A549 treated with GW870086 at 1 μM for 4 hours (cell line): Measurements from ENCODE around the gene RXFP3. TPM values are rescaled to one million over a fixed set of nuclear protein-coding genes. Genes with fewer than 3 reads are reported as not detected.

ENCODE experiments used
- total RNA-seq: library from RNA; stranded (reverse); fragments of 200-300 nt; extraction: Qiagen RNA extraction; gene quantifications from 5 replicates; pipeline ENCODE4 v1.2.3, GENCODE V29; 2022; ENCODE audit warnings: low read depth

Gene RXFP3, protein sequence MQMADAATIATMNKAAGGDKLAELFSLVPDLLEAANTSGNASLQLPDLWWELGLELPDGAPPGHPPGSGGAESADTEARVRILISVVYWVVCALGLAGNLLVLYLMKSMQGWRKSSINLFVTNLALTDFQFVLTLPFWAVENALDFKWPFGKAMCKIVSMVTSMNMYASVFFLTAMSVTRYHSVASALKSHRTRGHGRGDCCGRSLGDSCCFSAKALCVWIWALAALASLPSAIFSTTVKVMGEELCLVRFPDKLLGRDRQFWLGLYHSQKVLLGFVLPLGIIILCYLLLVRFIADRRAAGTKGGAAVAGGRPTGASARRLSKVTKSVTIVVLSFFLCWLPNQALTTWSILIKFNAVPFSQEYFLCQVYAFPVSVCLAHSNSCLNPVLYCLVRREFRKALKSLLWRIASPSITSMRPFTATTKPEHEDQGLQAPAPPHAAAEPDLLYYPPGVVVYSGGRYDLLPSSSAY
- total RNA-seq, result not detected in 5 replicates

DNA sequence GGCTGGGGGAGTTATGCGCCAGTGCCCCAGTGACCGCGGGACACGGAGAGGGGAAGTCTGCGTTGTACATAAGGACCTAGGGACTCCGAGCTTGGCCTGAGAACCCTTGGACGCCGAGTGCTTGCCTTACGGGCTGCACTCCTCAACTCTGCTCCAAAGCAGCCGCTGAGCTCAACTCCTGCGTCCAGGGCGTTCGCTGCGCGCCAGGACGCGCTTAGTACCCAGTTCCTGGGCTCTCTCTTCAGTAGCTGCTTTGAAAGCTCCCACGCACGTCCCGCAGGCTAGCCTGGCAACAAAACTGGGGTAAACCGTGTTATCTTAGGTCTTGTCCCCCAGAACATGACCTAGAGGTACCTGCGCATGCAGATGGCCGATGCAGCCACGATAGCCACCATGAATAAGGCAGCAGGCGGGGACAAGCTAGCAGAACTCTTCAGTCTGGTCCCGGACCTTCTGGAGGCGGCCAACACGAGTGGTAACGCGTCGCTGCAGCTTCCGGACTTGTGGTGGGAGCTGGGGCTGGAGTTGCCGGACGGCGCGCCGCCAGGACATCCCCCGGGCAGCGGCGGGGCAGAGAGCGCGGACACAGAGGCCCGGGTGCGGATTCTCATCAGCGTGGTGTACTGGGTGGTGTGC lies at the start of gene RXFP3:
Gene RXFP3, plus strand, starts transcription at position 6 of the 636 bp plus-strand sequence. Its CDS starts 355 bp downstream, at position 361.

DNA sequence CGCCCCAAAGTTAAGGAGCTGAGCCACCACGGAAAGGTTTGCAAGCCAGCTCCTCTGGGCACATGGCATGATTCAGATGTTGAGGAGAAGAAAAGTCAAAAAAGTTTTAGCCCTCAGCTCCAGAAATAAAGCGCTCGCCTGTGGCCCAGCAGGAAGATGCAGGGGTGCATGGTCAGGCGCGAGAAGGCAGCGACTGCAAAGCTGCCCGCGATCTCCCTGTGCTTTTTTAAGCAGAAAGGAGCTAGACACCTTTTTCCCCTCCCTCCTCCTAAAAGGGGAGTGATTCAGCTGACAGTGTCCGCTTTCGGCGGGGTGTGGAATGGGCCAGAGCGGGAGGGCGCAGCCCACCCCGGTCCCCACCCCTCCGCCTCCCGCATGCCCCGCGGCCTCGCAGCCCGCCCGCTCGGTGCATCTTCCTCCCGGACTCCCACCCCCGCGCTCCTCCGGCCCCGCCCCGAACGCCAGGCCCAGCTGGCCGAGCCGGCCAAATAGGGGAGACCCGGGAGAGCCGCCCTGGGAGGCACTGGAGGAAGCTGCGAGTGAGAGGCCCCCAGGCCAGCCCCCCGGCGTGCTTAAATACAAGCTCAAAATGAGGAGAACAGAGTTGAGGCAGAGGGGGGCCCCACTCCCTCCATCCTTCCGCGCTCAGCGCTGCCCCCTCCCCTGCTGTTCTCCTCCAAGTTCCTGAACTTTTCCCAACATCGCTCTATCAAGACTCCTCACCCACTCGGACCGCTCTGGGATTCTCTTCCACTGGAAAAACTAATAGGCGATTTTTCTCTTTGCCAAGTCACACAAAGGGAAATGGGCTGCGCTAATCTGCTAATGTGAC lies 44.2 kb upstream of the RXFP3 start, which contains the start of gene ADAMTS12:
Gene ADAMTS12, minus strand, starts transcription at position 203 of the 832 bp plus-strand sequence. Its CDS starts 134 bp downstream, at position 69.

DNA sequence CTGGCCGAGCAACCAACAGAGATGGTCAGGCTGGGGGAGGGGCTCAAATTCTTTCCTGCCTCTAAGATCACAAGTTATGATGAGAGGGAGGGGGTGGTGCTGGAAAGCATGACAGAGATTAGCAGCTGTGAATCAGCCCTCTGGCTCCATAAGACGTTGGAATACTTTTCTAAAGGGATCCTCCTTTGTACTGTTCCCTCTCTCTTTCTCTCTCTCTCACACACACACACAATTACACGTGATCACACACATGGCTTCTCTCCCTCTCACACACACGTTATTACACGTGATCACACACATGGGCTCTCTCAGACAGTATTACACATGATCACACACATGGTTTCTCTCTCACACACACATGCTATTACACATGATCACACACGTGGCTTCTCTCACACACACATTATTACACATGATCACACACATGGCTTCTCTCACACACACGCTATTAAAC lies 48.5 kb downstream of the RXFP3 start, which contains the start of gene SLC45A2:
Gene SLC45A2, minus strand, starts transcription at position 23 of the 454 bp plus-strand sequence. CDS start 110 bp downstream, outside the sequence.

Other genes starting within 250 kb of the RXFP3 start
- 6.6 to 9.2 TPM (median 7.6 TPM) in 5 replicates for gene ADAMTS12, start 44.4 kb upstream of the RXFP3 start, total RNA-seq
- gene SLC45A2, start 48.3 kb downstream of the RXFP3 start, total RNA-seq, result 0.07 TPM in 1 of 5 replicates, not detected in the others
- 13.2 to 16.7 TPM (median 14.8 TPM) in 5 replicates for gene AMACR, start 71.7 kb downstream of the RXFP3 start, total RNA-seq
- 0.26 TPM in 1 of 5 replicates, not detected in the others for gene C1QTNF3, start 106.8 kb downstream of the RXFP3 start, total RNA-seq